GM23338 (cell line): ENCODE measurements around the gene CRYBG2.

Source experiments
- EZH2 ChIP-seq: fragments of 200-600 bp; sonication (generic); IDR thresholded peaks from one replicate; pipeline ENCODE4 v1.8.0; 2017; ENCODE audit warnings: antibody characterized with exemption, mild to moderate bottlenecking, low read depth; ENCODE audit not compliant: unreplicated experiment
- ZNF114 ChIP-seq: fragments of 250-450 bp; sonication (Bioruptor Pico); IDR thresholded peaks from 2 replicates; pipeline ENCODE4 v1.5.0; 2020; ENCODE audit warnings: mild to moderate bottlenecking, moderate library complexity
- TF ChIP-seq, protein P1 (sequence below), 2 experiments: fragments of 200-600 bp in 1 of 2; sonication (generic) in 1 of 2; conservative IDR thresholded peaks; 2 replicates each; pipeline versions ENCODE4 v1.5.1 to v1.6.1; 2016 to 2017; ENCODE audit warnings: antibody characterized with exemption in 2 of 2, low read depth in 2 of 2, mild to moderate bottlenecking in 2 of 2, moderate library complexity in 1 of 2

DNA sequence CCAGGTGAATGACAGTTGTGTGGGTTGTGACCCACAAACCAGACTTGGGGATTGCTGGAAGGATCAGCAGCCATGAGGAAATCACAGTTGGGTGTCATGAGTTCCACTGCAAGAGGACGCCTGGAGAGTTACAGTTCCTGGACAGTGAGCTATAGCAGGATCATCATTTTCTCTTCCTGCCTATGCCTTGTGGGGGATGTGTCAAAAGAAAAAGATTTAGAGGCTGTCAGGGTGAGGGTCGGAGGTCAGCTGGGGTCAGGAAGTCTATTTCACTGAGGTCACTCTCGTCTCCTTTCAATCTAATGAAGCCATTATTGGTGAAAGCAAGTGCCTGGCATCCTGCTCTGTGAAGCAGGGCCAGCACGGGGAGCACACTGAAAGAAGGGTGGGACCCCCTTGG, 49.7 kb upstream of the CRYBG2 start:
- no peak for TF ChIP-seq ZNF114 (CRISPR knock-in tag)
- TF ChIP-seq, protein P1, sequence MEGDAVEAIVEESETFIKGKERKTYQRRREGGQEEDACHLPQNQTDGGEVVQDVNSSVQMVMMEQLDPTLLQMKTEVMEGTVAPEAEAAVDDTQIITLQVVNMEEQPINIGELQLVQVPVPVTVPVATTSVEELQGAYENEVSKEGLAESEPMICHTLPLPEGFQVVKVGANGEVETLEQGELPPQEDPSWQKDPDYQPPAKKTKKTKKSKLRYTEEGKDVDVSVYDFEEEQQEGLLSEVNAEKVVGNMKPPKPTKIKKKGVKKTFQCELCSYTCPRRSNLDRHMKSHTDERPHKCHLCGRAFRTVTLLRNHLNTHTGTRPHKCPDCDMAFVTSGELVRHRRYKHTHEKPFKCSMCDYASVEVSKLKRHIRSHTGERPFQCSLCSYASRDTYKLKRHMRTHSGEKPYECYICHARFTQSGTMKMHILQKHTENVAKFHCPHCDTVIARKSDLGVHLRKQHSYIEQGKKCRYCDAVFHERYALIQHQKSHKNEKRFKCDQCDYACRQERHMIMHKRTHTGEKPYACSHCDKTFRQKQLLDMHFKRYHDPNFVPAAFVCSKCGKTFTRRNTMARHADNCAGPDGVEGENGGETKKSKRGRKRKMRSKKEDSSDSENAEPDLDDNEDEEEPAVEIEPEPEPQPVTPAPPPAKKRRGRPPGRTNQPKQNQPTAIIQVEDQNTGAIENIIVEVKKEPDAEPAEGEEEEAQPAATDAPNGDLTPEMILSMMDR (conservative IDR thresholded peaks at IDR 0.05; ENCODE audit: low read depth in 2 of 2), result no peak
- no peak for TF ChIP-seq EZH2
